GM21576 (cell line): ENCODE data around the gene IFNW1.
"Not testable (repeated sequence)": the region's sequence is repeated elsewhere in the genome, so short reads cannot be mapped to it uniquely, and the experiment has no call there.

Experiments used
- ATAC-seq: cut with Tn5 transposase; IDR thresholded peaks from one replicate; pipeline ENCODE4 v1.9.1; 2021; ENCODE audit warnings: mild to moderate bottlenecking, moderate library complexity; ENCODE audit not compliant: unreplicated experiment

The IFNW1 gene

GRCh38 chr9:21141427-21141882 is at the start of gene IFNW1:
Gene IFNW1, minus strand, starts transcription at chr9:21141832. Its CDS starts 262 bp downstream, at chr9:21141570.
- ATAC-seq: peak; percentile 57

DNA sequence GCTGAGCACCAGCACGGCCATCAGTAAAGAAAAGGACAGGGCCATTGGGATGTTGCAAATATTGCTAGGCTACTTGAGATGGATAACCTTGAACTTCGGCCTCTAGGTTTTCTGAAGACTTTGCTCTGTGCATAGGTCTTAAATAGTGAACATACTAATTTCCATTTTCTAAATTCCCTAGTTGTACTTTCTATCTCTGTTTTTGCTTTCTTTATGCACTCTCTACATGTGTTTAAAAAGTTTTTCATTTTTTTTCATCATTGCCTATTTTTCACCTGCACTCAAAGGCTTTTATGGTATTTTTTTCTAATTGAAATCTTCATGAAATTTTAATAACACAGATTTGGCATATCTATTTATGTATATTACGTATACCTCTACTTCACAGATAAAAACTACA is 45.9 kb upstream of the IFNW1 start, which contains the start of gene IFNA4:
Gene IFNA4, minus strand, starts transcription at position 101 of the 400 bp plus-strand sequence. Its CDS starts 56 bp downstream, at position 45.
- ATAC-seq: not testable (repeated sequence)

- peak; percentile 95 for ATAC-seq
These were observed 41.4 kb upstream of the IFNW1 start for GRCh38 chr9:21182810-21183736.

- no peak for ATAC-seq
These were observed 33.0 kb upstream of the IFNW1 start for GRCh38 chr9:21174671-21175070.

- ATAC-seq: no peak
These were observed 30.5 kb upstream of the IFNW1 start for GRCh38 chr9:21172156-21172555.

- no peak for ATAC-seq
These were observed 29.7 kb upstream of the IFNW1 start for GRCh38 chr9:21171351-21171750.

- ATAC-seq: not testable (repeated sequence)
These were observed 24.9 kb upstream of the IFNW1 start, which contains the start of gene IFNA21 for GRCh38 chr9:21166560-21166959. Gene IFNA21, minus strand, starts transcription at chr9:21166660. Its CDS starts 48 bp downstream, at chr9:21166612.

GRCh38 chr9:21165516-21165915 is 23.9 kb upstream of the IFNW1 start:
- no peak for ATAC-seq

- peak; percentile 99 for ATAC-seq
These were observed 18.5 kb upstream of the IFNW1 start for GRCh38 chr9:21160178-21160577.

DNA sequence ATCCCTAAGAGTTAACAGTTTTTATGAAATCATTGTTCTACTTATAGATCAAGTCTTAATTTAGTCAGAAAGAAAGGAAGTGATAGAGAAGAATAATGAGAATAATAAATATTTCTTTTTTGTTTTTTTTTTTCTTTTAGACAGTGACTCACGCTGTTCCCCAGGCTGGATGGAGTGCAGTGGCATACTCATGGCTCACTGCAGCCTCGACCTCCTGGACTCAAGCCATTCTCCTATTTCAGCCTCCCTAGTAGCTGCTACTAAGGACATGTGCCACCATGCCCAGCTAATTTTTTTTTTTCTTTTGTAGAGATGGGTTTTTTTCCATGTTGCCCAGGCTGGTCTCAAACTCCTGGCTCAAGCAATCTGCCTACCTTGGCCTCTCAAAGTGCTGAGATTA is 13.9 kb upstream of the IFNW1 start:
- no peak for ATAC-seq

DNA sequence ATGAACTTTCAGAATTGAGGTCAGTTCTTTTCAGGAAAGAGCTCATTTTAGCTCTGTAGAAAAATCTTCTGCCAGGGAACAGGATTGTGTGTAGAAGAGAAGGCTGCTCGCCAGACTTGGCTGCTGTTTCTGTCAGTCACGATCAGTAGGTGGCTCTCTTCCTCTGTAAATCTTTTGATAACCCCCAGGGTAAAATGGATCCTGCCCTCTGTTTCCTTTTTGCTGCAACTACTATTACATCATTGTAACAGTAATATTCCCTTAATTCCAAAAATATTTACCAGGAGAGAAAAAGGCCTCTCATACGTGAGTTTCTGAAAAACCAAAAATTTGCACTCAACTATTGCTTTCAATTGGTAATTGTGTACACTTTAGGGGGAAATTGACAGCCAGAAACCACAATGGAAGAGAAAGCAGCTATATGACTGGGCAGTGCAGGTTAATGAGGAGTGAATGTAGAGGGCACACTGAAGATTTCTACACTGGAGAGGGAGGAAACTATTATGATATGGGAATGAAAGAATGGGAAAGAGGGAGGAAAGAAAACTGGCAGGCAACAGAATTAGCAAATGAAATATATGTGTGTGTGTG is 12.5 kb upstream of the IFNW1 start:
- peak; percentile 90 for ATAC-seq

DNA sequence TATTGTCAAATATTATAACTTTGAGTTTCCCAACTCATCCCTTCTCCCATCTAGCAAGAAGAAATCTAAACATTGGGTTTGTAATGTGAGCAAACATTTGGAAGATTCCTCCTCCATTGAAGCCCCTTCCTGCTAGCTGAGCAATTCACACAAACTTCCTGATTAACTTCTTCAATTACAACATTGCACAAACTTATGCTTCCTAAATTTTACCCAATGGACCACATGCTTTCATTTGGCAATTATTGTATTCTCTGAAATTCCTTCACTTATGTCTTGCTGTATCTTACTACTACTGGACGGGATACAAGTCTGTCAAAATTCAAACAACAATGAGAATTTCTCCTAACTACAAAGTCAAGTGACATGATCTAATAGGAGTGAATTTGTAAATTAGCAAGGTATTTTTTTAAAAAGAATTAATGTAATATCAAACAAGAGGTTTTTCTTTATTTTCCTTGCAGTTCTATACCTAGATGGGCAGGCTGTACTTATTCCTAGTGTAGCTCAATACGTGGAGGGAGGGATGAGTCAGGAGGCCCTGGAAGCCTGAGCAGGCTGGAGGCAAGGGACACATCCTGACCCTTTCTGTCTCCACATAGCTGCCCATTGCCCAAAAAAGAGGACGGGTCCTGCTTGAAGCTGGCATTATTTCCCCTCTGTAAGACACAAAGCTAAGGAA is 11.8 kb upstream of the IFNW1 start:
- ATAC-seq: peak; percentile 24

GRCh38 chr9:21144603-21145002 is 3.0 kb upstream of the IFNW1 start:
- peak; percentile 56 for ATAC-seq

DNA sequence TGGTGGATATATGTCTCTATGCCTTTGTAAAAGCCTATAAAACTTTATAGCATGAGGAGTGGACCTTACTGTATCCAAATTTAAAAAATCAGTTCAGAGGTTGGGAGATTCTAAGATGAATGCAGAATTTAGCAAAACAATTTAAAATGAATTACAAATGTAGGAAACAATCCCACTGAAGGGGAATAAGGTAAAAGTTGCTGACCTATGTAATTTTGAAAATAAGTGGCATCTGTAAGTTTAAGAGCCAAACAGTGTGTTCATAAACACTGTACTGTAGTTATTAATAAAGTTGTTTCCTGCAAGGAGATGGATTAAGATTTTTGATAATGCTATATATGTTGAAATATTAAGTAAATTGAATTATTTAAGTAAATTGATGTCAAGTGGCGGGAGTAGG is 4.6 kb downstream of the IFNW1 start:
- no peak for ATAC-seq

DNA sequence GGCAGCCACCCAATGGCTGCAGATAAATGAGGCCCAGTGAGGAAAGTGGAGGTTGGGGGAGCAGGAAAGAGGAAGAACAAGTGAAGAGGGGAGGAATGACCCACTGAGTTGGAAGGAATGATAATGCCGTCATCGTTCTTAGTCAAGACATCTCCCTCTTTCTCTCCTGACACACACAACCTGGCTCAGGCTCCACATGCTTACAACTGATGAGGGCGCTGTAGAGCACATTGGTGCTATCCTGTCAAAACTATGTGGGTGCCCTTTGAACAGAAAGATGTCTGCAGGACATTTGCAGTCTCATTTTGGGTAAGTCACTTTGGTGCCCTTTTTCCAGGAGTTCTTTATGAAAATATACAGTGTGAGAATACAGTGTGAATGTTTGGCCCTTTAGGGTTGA is 5.9 kb downstream of the IFNW1 start:
- no peak for ATAC-seq

- not testable (repeated sequence) for ATAC-seq
These were observed 13.4 kb downstream of the IFNW1 start for GRCh38 chr9:21128186-21128585.

DNA sequence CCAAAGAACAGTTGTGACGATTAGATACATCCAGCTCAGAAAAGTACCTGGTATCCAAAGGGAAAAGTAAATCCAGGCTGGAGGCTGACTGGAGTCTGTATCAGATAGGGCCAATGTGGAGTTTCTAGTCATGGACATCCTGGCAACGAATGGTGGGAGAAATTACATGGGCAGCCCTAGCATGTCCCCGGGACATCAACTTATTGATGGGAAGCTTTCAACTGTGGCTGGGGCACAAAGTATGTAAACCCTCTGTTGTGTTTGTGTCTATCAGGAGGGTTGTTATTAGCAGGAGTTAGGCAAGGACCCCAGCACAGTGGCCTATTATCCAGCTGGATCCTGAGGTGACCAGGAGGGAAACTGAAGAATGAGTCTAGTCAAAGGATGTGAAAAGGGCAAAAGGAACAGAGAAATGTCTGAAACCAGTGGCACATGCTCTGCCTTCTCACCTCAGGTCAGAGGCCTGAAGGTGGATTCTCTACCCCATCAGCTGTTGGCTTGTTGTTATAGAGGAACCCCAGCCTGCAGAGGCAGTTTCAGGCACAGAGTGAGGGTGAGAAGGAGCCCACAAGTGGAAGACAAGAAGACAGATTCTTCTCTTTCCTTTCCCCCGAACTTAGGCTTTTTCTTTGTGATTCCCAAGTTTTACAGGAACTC is 19.9 kb downstream of the IFNW1 start:
- peak; percentile 99 for ATAC-seq

DNA sequence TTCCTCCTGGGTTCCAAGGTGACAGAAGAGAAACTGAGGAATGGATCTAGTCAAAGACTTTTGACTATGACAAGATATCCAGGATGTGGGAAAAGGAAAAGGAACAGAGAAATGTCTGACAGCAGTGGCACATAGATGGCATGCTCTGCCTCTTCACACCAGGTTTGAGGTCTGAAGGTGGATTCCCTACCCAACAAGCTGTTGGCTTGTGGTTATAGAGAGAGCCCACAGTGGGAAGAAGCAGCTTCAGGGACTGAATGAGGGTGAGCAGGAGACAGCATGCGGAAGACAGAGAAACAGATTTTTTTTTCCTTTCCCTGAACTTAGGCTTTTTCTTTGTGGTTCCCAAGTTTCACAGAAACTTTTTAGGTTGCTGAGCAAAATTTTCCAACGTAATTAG is 20.6 kb downstream of the IFNW1 start:
- peak; percentile 44 for ATAC-seq

GRCh38 chr9:21119093-21119770 is 22.4 kb downstream of the IFNW1 start:
- no peak for ATAC-seq

DNA sequence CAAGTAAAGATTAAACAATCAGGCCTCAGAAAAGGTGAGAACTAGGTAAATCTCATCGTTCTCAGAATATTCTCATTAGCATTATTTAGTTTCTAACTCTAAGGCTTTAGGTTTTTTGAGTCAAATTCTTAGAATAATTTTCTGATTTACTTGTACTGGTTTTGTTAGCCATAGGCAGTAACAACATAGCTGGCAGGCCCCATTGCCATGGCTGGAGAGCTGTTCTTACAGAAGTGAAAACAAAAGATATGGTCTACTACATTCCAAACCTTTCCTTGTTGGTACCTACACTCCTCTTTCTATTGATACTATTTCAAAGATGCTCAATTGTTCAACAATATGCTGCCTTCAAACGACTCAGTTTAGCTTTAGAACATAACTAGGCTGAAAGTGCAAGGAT is 27.3 kb downstream of the IFNW1 start:
- ATAC-seq: no peak
